ENCODE measurements around the gene ARID2. TPM values are rescaled to one million over a fixed set of nuclear protein-coding genes. Genes with fewer than 3 reads are reported as not detected.

ARID2 gene
- total and polyA plus RNA-seq, 2 experiments from 2014 or later: 11.7 to 12.1 TPM

GRCh38 chr12:45712319-45712718 lies 17.2 kb upstream of the ARID2 start:
- H3K27me3 ChIP-seq (replicated peaks; ENCODE audit: insufficient read depth): no peaks in the 10 kb centered on the region
- H3K79me2 ChIP-seq (ENCODE audit: insufficient read depth): no peaks in the 10 kb centered on the region
- no peak overlapping the region for H2AFZ ChIP-seq
- no peak overlapping the region for H3K4me3 ChIP-seq
- no peak overlapping the region for H3K4me2 ChIP-seq (ENCODE audit: unreplicated experiment)
- in situ Hi-C loops (cut with MboI): no loop called here
- H4K20me1 ChIP-seq (ENCODE audit: insufficient read depth): no peaks in the 10 kb centered on the region
- H3K9me2 ChIP-seq (ENCODE audit: insufficient read depth): no peaks in the 10 kb centered on the region
- no peaks in the 10 kb centered on the region for H3K9me3 ChIP-seq (ENCODE audit: low read depth)
- no peaks in the 10 kb centered on the region for H3K36me3 ChIP-seq (ENCODE audit: low read depth)
- no peak for TF ChIP-seq EZH2 (IDR thresholded peaks at IDR 0.05; ENCODE audit: insufficient read depth, poor library complexity, severe bottlenecking)
- TF ChIP-seq EZH2phosphoT487 (IDR thresholded peaks at IDR 0.05; ENCODE audit: insufficient read depth, low read depth): no peak
- no peak for DNase-seq
- H3K4me1 ChIP-seq (ENCODE audit: insufficient read depth): 0 out of 2 replicates have a peak, but pooled peaks cover 3% of the 10 kb centered on the region
- no peaks in the 10 kb centered on the region for H3F3A ChIP-seq (ENCODE audit: insufficient read depth)
- WGBS, 2 experiments (ENCODE audit: low coverage in 1 of 2, low lambda C conversion rate in 2 of 2, missing lambda C conversion rate in 2 of 2): 97 to 98% methylated on average over 4 of the region's 4 CpGs
- H3K27ac ChIP-seq: no peak overlapping the region
- H3K9ac ChIP-seq: no peak overlapping the region

GRCh38 chr12:45713078-45713477 lies 16.4 kb upstream of the ARID2 start:
- DNase-seq: peak; percentile 11
- H3K4me2 ChIP-seq (ENCODE audit: unreplicated experiment): no peak overlapping the region
- H2AFZ ChIP-seq: no peak overlapping the region
- 69 to 74% methylated on average over 2 of the region's 2 CpGs for WGBS, 2 experiments (ENCODE audit: low coverage in 1 of 2, low lambda C conversion rate in 2 of 2, missing lambda C conversion rate in 2 of 2)
- 0 out of 2 replicates have a peak, but pooled peaks cover 3% of the 10 kb centered on the region for H3K4me1 ChIP-seq (ENCODE audit: insufficient read depth)
- H3K9me2 ChIP-seq (ENCODE audit: insufficient read depth): no peaks in the 10 kb centered on the region
- no peak overlapping the region for H3K9ac ChIP-seq
- no peaks in the 10 kb centered on the region for H3K27me3 ChIP-seq (replicated peaks; ENCODE audit: insufficient read depth)
- H3K9me3 ChIP-seq (ENCODE audit: low read depth): no peaks in the 10 kb centered on the region
- in situ Hi-C loops (cut with MboI): no loop called here
- no peaks in the 10 kb centered on the region for H3K36me3 ChIP-seq (ENCODE audit: low read depth)
- H3K27ac ChIP-seq: no peak overlapping the region
- no peak overlapping the region for H3K4me3 ChIP-seq
- no peaks in the 10 kb centered on the region for H4K20me1 ChIP-seq (ENCODE audit: insufficient read depth)
- no peaks in the 10 kb centered on the region for H3K79me2 ChIP-seq (ENCODE audit: insufficient read depth)
- no peaks in the 10 kb centered on the region for H3F3A ChIP-seq (ENCODE audit: insufficient read depth)
- no peak for TF ChIP-seq EZH2 (IDR thresholded peaks at IDR 0.05; ENCODE audit: insufficient read depth, poor library complexity, severe bottlenecking)
- no peak for TF ChIP-seq EZH2phosphoT487 (IDR thresholded peaks at IDR 0.05; ENCODE audit: insufficient read depth, low read depth)

GRCh38 chr12:45718306-45718705 lies 11.2 kb upstream of the ARID2 start:
- in situ Hi-C loops (cut with MboI): no loop called here
- H3K9me2 ChIP-seq (ENCODE audit: insufficient read depth): no peaks in the 10 kb centered on the region
- no peak for TF ChIP-seq EZH2 (IDR thresholded peaks at IDR 0.05; ENCODE audit: insufficient read depth, poor library complexity, severe bottlenecking)
- no peak for TF ChIP-seq EZH2phosphoT487 (IDR thresholded peaks at IDR 0.05; ENCODE audit: insufficient read depth, low read depth)
- DNase-seq: no peak
- H3K4me2 ChIP-seq (ENCODE audit: unreplicated experiment): no peak overlapping the region
- H3K9ac ChIP-seq: no peak overlapping the region
- peaks cover 2% of the 10 kb centered on the region; the same call in 1 of the 2 replicates for H3K4me1 ChIP-seq (ENCODE audit: insufficient read depth)
- no peaks in the 10 kb centered on the region for H3K27me3 ChIP-seq (replicated peaks; ENCODE audit: insufficient read depth)
- no peaks in the 10 kb centered on the region for H3K9me3 ChIP-seq (ENCODE audit: low read depth)
- no peaks in the 10 kb centered on the region for H4K20me1 ChIP-seq (ENCODE audit: insufficient read depth)
- 86 to 88% methylated on average over 4 of the region's 4 CpGs for WGBS, 2 experiments (ENCODE audit: low coverage in 1 of 2, low lambda C conversion rate in 2 of 2, missing lambda C conversion rate in 2 of 2)
- no peaks in the 10 kb centered on the region for H3K36me3 ChIP-seq (ENCODE audit: low read depth)
- H3F3A ChIP-seq (ENCODE audit: insufficient read depth): no peaks in the 10 kb centered on the region
- H3K4me3 ChIP-seq: no peak overlapping the region
- H3K79me2 ChIP-seq (ENCODE audit: insufficient read depth): peaks cover 47% of the 10 kb centered on the region
- H3K27ac ChIP-seq: no peak overlapping the region
- H2AFZ ChIP-seq: no peak overlapping the region

GRCh38 chr12:45720069-45720468 lies 9.4 kb upstream of the ARID2 start:
- no peaks in the 10 kb centered on the region for H3F3A ChIP-seq (ENCODE audit: insufficient read depth)
- in situ Hi-C loops (cut with MboI): no loop called here
- no peaks in the 10 kb centered on the region for H3K36me3 ChIP-seq (ENCODE audit: low read depth)
- H3K79me2 ChIP-seq (ENCODE audit: insufficient read depth): peaks cover 65% of the 10 kb centered on the region
- H3K4me1 ChIP-seq (ENCODE audit: insufficient read depth): peaks cover 11% of the 10 kb centered on the region
- H3K27ac ChIP-seq: no peak overlapping the region
- H2AFZ ChIP-seq: no peak overlapping the region
- TF ChIP-seq EZH2phosphoT487 (IDR thresholded peaks at IDR 0.05; ENCODE audit: insufficient read depth, low read depth) (no peak), EZH2 (IDR thresholded peaks at IDR 0.05; ENCODE audit: insufficient read depth, poor library complexity, severe bottlenecking) (no peak)
- H3K9me3 ChIP-seq (ENCODE audit: low read depth): no peaks in the 10 kb centered on the region
- H3K27me3 ChIP-seq (replicated peaks; ENCODE audit: insufficient read depth): no peaks in the 10 kb centered on the region
- no peaks in the 10 kb centered on the region for H4K20me1 ChIP-seq (ENCODE audit: insufficient read depth)
- WGBS, 2 experiments (ENCODE audit: low coverage in 1 of 2, low lambda C conversion rate in 2 of 2, missing lambda C conversion rate in 2 of 2): 96 to 97% methylated on average over 2 of the region's 2 CpGs
- H3K9ac ChIP-seq: no peak overlapping the region
- H3K4me3 ChIP-seq: no peak overlapping the region
- no peak for DNase-seq
- H3K9me2 ChIP-seq (ENCODE audit: insufficient read depth): no peaks in the 10 kb centered on the region
- no peak overlapping the region for H3K4me2 ChIP-seq (ENCODE audit: unreplicated experiment)

- 96 to 99% methylated on average over 2 of the region's 2 CpGs for WGBS, 2 experiments (ENCODE audit: low coverage in 1 of 2, low lambda C conversion rate in 2 of 2, missing lambda C conversion rate in 2 of 2)
- Histone ChIP-seq H3K36me3 (ENCODE audit: low read depth) (no peaks in the 10 kb centered on the region), H3K27ac (no peak overlapping the region), H3K9me2 (ENCODE audit: insufficient read depth) (no peaks in the 10 kb centered on the region), H3F3A (ENCODE audit: insufficient read depth) (peaks cover 9% of the 10 kb centered on the region), H4K20me1 (ENCODE audit: insufficient read depth) (no peaks in the 10 kb centered on the region), H3K4me3 (no peak overlapping the region), H3K9ac (no peak overlapping the region), H3K9me3 (ENCODE audit: low read depth) (no peaks in the 10 kb centered on the region), H3K4me1 (ENCODE audit: insufficient read depth) (peaks cover 16% of the 10 kb centered on the region), H2AFZ (no peak overlapping the region), H3K4me2 (ENCODE audit: unreplicated experiment) (no peak overlapping the region), H3K79me2 (ENCODE audit: insufficient read depth) (peaks cover 78% of the 10 kb centered on the region), H3K27me3 (replicated peaks; ENCODE audit: insufficient read depth) (no peaks in the 10 kb centered on the region)
- TF ChIP-seq EZH2 (IDR thresholded peaks at IDR 0.05; ENCODE audit: insufficient read depth, poor library complexity, severe bottlenecking): no peak
- no peak for DNase-seq
- in situ Hi-C loops (cut with MboI): no loop called here
Measured at GRCh38 chr12:45721369-45721768, 8.1 kb upstream of the ARID2 start.

All from GM23248 (cell line).